NCI-H1092 treated with DMSO at 0.1 percent for 48 hours (cell line): ENCODE measurements around the gene TMEM272.

Experiments used
- DNase-seq: peaks from one replicate; lab custom pipeline; 2025; lab: John Stamatoyannopoulos, UW

TMEM272 gene

GRCh38 chr13:51780099-51780498 is 64.9 kb downstream of the TMEM272 start:
- no peak for DNase-seq

- peak; percentile 33 for DNase-seq
These were observed 66.6 kb downstream of the TMEM272 start for GRCh38 chr13:51778392-51778791.

GRCh38 chr13:51777921-51778320 is 67.1 kb downstream of the TMEM272 start:
- no peak for DNase-seq

DNA sequence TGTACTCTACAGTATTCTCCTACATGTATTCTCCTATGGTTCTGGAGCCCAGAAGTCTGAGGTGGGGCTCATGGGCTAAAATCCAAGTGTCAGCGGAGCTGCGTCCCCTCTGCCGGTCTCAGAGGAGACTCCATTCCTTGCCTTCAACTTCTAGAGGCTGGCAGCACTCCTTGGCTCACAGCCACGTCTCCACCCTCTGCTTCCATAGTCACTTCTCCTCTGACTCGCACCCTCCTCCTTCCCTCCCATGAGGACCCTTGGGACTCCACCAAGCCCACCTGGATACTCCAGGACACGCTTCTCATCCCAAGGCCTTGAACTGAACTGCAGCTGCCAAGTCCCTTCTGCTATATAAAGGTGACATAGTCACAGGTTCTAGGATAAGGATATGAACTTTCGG is 68.8 kb downstream of the TMEM272 start:
- no peak for DNase-seq

- DNase-seq, result no peak
These were observed 71.5 kb downstream of the TMEM272 start for GRCh38 chr13:51773515-51773914.

GRCh38 chr13:51772781-51773180 is 72.2 kb downstream of the TMEM272 start:
- no peak for DNase-seq

- no peak for DNase-seq
These were observed 72.9 kb downstream of the TMEM272 start for GRCh38 chr13:51772105-51772455.

- no peak for DNase-seq
These were observed 73.4 kb downstream of the TMEM272 start for GRCh38 chr13:51771418-51772104.

- no peak for DNase-seq
These were observed 74.1 kb downstream of the TMEM272 start for GRCh38 chr13:51770681-51771417.

DNA sequence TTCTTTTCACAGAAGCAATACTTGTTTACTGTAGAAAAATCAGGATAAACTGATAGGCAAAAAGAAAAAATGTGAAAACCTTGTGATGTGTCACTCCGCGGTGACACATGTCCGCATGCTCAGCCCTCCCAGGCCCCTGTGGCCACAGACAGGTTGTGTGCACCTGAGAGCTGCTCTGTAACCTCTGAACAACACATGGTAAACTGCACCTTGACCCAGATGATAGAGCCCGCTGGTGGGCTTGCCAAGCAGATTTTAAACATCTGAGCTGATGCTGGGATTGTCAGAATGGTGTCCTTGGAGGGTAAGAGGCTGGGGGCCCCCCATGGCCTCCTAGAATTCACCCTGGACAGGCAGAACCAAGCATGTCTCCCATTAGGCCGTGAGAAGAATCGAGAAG is 74.8 kb downstream of the TMEM272 start:
- no peak for DNase-seq

- DNase-seq, result no peak
These were observed 75.4 kb downstream of the TMEM272 start for GRCh38 chr13:51769455-51770127.

GRCh38 chr13:51768976-51769375 is 76.0 kb downstream of the TMEM272 start:
- no peak for DNase-seq

DNA sequence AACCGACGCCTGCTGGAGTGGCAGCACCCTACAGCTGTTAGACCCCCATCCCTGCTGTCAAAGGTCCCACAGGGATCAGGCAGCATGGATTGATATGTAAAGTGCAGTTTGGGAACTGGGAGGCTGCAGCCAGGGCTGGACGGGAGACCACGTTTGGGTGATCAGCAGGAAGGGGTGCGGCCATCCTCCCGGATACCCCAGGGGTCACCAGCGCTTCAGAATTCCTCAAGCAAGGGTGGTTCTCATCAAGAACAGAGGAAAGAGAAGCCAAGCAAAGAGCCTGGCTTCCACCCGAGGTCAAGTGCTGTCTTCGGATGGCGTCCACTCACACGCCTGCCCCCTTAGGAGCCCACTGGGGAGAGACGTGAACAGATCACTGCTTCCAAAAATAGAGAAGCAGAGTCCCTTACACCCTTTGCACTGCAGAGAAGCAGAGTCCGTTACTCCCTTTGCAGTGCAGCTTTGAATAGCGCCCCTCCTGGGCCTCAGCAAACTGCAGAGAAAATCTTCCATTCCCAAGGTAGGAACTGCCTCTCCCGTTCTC is 76.5 kb downstream of the TMEM272 start:
- DNase-seq, result no peak

DNA sequence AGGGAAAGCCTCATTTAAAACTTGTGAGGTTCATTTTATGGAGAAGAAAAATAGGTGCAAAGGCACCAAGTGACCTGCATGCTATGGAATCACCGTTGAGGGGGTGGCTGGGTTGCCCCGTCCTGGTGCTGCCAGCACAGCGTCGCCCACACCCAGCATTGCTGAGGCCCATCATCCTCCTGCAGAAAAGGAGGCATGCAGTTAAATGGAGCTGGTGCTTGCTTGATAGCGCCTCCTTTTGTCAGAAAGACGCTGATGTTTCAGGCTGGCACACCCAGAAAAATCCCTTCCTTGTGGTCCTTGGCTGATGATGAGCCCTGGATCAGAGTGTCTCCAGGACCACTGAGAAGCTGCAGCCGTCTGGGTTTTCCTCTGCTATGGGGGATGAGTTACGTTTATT is 77.9 kb downstream of the TMEM272 start:
- DNase-seq, result no peak

DNA sequence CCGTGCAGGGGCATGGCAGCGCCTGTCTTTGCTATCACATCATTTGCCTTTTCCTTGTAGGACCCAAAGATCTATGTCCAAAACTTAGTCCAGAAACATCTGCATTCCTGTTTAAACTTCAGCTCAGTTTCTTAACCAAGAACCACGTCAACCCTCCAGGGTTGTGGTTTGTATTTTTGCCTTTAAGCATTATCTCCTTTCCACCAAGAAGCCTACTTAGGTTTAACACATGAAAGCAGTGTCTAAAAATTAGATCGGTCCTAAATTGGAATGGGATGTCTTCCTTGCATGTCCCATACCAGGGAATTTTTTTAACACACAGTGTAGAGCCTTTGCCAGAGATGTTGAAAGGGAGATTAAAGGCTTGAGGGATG is 79.8 kb downstream of the TMEM272 start:
- no peak for DNase-seq

DNA sequence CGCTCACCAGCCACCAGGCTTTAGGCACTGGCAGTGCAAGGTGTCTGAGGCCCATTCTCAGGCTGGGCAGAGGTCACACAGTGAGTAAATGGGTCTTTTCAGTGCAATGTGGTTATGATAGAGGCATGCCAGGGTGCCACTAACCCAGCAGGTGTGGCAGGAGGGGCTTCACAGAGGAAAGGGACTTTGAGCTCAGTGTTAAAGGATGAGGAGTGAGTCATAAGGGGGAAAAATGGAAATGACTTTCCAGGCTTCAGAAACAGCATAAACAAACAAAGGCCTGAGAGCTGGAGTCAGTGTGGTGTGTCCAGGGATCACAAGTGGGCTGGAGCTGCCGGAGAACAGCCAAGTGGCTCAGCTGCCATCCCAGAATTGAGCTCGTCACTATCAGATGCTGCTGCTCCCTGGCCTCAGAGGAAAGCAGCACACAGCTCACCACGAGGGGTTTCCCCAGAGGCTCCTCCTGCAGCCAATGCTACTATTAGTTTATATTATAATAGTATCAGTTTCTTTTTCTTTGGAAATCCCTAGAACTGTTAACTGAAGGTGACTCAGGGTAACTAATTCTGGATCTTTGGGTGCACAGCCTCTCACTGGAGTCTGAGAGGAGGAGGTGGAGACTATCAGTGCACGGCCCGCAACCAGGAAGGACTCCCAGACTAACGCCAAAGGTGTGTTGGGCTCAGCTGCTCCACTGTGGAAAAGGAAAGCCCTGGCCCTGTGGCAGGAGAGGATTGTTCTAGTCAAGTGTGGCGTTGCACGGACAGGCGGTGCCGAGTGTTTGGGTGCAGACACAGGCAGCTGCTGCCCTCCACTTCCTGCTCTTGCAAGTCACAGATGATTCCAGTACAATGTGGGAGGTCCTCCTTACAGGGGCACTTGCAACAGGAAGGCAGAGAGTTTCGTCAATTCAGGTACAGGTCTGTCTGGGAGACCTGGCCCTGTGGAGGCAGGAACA is 80.5 kb downstream of the TMEM272 start:
- DNase-seq, result peak; percentile 52

DNA sequence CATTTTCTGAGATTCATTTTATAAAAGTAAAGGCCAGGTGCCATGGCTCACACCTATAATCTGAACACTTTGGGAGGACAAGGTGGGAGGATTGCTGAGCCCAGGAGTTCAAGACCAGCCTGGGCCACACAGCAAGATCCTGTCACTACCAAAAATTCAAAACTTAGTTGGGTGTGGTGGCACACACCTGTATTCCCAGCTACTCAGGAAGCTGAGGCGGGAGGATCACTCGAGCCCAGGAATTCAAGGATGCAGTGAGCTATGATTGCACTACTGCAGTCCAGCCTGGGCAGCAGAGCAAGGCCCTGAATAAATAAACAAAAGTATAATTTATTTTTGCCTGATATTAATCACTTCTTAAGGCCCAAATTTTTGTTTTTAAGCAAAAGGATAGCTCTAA is 81.5 kb downstream of the TMEM272 start:
- DNase-seq, result no peak
